MM.1S (cell line): ENCODE measurements around the gene SRP9.

Experiments used
- EZH2 ChIP-seq: fragments of 300-600 bp; sonication (generic); optimal IDR thresholded peaks from 2 replicates; pipeline ENCODE3; 2017; ENCODE audit warnings: low read depth, mild to moderate bottlenecking, antibody characterized with exemption, low read length, mixed read lengths
- TF ChIP-seq, protein P1 (sequence below): fragments of 300-600 bp; sonication (generic); IDR thresholded peaks from 2 replicates; pipeline ENCODE4 v1.5.1; 2016; ENCODE audit warnings: antibody characterized with exemption, low read length, mixed read lengths

DNA sequence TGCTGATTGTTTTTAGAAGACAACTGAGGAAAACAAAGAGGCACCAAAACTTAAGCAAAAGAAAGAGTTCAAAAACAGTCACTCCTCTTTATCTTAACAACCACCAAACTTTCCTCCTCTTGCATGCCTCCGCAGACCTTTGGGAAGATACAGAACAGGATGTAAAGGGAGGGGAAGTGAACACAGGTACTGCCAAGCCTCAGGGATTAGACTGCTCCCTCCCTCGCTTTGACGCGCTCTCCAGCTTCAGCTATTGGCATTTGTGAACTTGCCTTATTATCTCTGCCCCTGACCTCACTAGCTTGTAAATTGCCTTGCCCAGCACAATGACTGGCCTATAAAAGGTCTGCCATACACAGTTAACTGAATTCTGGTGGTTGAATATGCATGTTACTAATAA is 4.8 kb upstream of the SRP9 start:
- TF ChIP-seq EZH2 = no peak
- TF ChIP-seq, protein P1, sequence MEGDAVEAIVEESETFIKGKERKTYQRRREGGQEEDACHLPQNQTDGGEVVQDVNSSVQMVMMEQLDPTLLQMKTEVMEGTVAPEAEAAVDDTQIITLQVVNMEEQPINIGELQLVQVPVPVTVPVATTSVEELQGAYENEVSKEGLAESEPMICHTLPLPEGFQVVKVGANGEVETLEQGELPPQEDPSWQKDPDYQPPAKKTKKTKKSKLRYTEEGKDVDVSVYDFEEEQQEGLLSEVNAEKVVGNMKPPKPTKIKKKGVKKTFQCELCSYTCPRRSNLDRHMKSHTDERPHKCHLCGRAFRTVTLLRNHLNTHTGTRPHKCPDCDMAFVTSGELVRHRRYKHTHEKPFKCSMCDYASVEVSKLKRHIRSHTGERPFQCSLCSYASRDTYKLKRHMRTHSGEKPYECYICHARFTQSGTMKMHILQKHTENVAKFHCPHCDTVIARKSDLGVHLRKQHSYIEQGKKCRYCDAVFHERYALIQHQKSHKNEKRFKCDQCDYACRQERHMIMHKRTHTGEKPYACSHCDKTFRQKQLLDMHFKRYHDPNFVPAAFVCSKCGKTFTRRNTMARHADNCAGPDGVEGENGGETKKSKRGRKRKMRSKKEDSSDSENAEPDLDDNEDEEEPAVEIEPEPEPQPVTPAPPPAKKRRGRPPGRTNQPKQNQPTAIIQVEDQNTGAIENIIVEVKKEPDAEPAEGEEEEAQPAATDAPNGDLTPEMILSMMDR = no peak
